DMS53 (cell line): ENCODE data around the gene PSPN.

ENCODE experiments used
- DNase-seq: peaks from one replicate; lab custom pipeline; 2025; lab: John Stamatoyannopoulos, UW

PSPN gene

GRCh38 chr19:6325614-6326013, 50.1 kb downstream of the PSPN start:
- no peak for DNase-seq
